HG02798 (cell line): ENCODE measurements around the gene LONRF3.
"Not testable (repeated sequence)": the region's sequence is repeated elsewhere in the genome, so short reads cannot be mapped to it uniquely, and the experiment has no call there.

Source experiments
- ATAC-seq: cut with Tn5 transposase; IDR thresholded peaks from one replicate; pipeline ENCODE4 v1.9.1; 2021; ENCODE audit warnings: mild to moderate bottlenecking; ENCODE audit not compliant: unreplicated experiment, poor library complexity

LONRF3 gene

GRCh38 chrX:118980761-118981160, 6.3 kb downstream of the LONRF3 start:
- ATAC-seq = no peak

DNA sequence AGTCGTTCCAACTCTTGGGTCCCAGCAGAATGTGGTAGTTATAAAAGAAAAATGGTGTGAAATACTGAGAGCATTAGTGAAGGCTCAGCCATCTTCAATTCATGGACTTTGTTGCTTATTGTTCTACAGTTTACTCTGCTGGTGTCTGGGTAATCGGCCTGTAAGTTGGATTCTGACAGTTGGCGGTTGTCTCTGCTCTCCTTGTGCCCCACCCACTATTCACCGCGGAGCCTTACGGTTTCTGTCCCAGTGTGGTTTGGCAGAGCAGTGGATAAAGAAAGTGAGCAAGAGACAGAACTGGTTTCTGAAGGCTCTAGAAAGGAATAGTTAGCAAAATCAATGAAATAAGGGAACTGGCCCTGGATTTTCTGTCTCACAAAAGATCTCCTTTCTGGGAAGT, 9.1 kb downstream of the LONRF3 start:
- ATAC-seq = no peak

GRCh38 chrX:118988911-118989310, 14.5 kb downstream of the LONRF3 start:
- ATAC-seq = no peak

- no peak for ATAC-seq
Observed at GRCh38 chrX:118989886-118990285, 15.5 kb downstream of the LONRF3 start.

DNA sequence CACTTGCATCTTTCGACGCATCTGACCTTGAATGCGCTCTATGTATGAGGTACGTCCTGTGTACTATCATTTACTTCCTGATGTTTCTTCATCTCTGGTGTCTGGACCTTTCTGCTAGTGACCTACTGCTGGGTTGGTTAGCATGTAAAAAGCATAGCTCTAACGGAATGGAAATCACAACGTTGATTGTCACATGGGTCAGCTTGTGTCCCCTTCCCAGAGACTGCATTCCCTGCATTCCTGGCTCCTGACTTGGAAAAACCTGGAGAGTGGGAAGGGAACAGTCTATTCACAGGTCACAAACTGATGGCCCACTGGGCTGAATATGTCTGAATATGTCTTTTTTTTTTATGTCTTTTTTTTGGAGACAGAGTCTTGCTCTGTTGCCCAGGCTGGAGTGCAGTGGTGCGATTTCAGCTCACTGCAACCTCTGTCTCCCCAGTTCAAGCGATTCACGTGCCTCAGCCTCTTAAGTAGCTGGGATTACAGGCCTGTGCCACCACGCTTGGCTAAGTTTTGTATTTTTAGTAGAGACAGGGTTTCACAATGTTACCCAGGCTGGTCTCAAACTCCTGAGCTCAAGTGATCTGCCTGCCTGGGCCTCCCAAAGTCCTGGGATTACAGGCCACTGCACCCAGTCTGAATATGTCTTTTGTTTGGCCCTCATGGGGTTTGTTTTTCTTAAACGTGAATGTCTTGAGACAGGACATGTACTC, 16.3 kb downstream of the LONRF3 start:
- ATAC-seq = no peak

DNA sequence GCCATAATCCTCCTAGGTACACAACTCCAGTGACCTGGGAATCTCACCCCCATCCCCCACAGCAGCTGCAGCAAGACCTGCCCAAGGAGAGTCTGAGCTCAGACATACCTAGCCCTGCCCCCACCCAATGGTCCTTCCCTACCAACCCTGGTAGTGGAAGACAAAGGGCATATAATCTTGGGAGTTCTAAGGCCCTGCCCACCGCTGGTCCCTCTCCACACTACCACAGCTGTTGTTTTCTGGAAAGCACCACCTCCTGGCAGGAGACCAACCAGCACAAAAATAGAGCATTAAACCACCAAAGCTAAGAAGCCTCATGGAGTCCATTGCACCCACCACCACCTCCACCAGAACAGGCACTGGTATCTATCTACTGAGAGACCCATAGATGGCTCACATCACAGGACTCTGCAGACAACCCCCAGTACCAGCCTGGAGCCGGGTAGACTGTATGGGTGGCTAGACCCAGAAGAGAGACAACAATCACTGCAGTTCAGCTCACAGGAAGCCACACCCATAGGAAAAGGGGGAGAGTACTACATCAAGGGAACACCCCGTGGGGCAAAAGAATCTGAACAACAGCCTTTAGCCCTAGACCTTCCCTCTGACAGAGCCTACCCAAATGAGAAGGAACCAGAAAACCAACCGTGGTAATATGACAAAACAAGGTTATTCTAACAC, 18.2 kb downstream of the LONRF3 start:
- not testable (repeated sequence) for ATAC-seq

- ATAC-seq = no peak
Observed at GRCh38 chrX:119003462-119003861, 29.0 kb downstream of the LONRF3 start.

DNA sequence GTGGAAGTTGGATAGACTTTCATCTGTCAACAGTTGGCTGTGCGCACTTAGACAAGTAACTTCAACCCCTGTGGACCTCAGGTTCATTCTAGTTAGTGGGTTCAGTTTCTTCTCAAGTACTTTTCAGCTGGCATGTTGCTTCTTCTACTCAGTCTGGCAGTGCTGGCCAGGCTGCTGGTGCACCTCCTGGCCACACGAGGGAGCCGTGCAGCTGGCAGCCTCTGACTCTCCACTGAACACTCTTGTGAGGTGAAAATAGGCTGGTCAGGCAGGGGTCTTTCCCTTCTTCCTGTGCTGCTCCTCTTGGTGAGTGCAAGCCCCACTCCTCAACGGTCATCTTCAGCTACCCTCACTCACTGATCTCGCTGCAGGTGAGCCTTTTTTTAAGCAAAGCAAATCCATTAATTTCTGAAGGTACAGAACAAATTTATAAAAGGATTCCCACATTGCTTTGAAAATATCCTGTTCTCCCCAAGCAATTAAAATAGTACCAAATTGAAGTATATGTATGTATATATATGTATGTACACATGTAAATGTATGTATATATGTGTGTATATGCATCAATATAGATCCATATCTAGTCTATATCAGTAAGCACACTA, 30.6 kb downstream of the LONRF3 start:
- peak; percentile 88 for ATAC-seq

GRCh38 chrX:119007189-119007770, 32.9 kb downstream of the LONRF3 start:
- no peak for ATAC-seq

- ATAC-seq = no peak
Observed at GRCh38 chrX:119008110-119008744, 33.8 kb downstream of the LONRF3 start.

DNA sequence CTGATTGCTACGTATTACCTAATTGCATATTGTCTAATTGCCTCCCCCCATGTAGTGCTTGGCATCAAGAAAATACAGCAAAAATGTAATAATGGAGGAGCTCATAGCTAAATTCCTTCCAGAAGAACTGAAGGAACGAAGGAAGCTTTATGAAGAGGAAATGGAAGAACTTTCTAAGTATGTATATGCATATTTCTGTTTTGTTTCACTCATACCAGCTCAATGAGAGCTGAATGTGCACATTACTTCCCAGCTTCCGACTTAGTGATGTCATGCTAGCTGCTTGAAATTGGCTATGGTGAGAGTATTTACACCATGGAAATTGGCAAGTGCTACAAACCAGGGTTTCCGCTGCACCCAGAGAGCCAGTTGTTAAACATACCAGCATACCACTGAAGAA, 34.7 kb downstream of the LONRF3 start:
- ATAC-seq = no peak

DNA sequence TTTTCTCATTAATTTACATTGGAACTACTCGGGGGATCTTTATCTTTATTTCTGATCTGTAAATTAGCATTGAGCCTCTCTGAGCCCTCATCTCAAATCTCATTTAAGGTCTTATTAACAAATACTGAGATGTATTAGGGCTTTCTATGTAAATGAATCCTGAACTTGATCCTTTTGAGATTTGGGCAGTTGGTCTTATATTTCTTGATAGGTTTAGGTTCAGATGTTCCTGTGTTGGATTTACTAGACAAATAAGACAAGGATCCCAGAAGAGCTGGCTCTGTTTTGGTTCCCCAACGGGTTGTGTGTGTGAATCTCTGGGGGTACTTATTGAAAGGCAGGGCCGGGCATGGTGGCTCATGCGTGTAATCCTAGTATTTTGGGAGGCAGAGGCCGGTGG, 36.1 kb downstream of the LONRF3 start:
- no peak for ATAC-seq

DNA sequence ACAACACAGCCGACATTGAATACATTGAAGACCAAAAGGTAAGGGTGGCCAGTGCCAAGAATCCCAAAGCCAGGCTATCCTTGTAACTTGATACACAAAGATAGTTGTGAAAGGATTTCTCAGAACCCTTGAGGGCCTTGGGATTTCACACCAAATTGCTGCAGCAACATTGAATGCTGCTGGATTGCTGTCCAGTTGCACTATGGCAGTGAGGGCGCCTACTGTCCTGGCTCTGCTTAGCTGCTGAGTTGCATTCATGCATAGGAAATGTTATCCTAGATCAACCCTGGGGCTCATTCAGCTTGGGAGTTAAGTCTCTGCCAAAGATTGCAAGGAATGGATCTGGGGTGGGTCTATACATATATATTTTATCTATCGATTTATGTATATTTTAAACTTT, 38.7 kb downstream of the LONRF3 start:
- no peak for ATAC-seq

DNA sequence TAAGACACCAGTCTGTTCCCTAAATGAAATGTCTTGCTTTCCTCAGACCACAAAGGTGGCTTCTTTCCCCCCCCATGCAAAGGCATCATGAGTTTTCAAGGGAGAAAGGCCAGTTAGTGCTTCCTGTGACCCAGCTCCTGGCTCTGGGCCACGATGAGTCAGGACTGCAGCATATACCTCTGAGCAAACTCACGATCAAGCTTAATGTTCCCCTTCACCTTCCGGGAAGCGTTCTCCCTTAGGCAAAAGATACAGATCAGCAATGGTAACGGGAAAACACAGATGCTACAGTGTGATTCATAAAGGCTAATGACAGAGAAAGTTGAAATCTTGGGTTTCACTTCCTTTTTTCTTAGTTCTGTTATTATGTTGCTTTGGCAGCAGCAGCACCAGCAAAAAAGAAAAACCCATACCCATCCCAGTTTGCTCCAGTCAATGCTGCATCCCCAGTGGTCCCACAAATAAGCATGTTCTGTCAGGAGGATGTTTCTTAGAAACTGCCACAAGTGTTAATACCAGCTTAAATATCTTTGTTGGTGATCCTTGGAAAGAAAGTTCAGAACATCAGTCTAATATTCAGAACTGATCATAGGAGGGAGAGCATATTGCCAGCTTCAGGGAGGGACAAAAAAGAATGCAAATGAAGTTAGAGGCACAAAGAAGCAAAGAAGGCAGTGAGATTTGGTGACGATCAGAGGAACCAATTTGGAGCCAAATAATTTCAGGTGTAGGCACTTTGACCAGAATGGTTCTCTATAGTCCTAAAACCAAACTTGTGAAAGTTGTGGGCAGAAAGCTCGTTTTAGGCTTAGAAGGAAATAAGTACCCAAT, 41.2 kb downstream of the LONRF3 start:
- peak; percentile 89 for ATAC-seq

- no peak for ATAC-seq
Observed at GRCh38 chrX:119017077-119017476, 42.7 kb downstream of the LONRF3 start.

- ATAC-seq = no peak
Observed at GRCh38 chrX:119025900-119026299, 51.5 kb downstream of the LONRF3 start.

DNA sequence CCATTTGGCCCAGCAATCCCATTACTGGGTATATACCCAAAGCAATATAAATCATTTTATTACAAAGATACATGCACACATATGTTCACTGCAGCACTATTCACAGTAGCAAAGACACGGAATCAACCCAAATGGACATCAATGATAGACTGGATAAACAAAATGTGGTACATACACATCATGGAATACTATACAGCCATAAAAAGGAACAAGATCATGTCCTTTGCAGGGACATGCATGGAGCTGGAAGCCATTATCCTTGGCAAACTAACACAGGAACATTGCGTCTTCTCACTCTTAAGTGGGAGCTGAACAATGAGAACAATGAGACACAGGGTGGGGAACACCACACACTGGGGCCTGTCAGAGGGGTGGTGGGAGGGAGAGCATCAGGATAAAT, 51.9 kb downstream of the LONRF3 start:
- ATAC-seq = not testable (repeated sequence)

DNA sequence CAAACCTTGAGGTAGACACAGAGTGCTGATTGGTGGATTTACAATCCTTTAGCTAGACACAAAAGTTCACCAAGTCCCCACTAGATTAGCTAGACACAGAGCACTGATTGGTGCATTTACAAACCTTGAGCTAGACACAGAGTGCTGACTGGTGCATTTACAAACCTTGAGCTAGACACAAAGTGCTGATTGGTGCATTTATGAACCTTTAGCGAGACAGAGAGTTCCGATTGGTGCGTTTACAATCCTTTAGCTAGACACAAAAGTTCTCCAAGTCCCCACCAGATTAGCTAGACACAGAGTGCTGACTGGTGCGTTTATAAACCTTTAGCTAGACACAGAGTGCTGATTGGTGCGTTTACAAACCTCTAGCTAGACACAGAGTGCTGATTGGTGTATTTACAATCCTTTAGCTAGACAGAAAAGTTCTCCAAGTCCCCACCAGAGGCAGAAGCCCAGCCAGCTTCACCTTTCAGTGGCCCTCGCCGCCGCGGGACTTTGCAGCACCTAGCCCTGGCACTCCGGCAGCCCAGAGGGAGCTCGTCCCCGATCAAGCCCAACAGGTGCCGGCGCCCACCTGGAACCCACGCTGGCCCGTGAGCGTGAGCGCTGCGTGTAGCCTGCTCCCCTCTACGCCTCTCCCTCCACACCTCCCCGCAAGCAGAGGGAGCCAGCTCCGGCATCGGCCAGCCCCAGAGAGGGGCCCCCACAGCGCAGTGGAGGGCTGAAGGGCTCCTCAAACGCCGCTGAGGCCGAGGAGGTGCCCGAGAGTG, 53.7 kb downstream of the LONRF3 start:
- ATAC-seq = not testable (repeated sequence)

GRCh38 chrX:119028733-119029330, 54.4 kb downstream of the LONRF3 start:
- ATAC-seq = no peak
